RCC 7860 (cell line): Measurements from ENCODE around the gene BRMS1L.

Source experiments
- DNase-seq: peaks from one replicate; pipeline ENCODE4 v3.0.0-alpha.2; 2015; ENCODE audit warnings: low spot score
- FAIRE-seq: peaks from 2 replicates; lab custom pipeline; 2012; peaks lifted over from hg19 to GRCh38; lab: Jason Lieb, UNC

The BRMS1L gene

GRCh38 chr14:35915775-35916174, 89.6 kb downstream of the BRMS1L start:
- no peak for FAIRE-seq

More at GRCh38 chr14:35915775-35916174, 89.6 kb downstream of the BRMS1L start:
- DNase-seq, result no peak
